Activated CD4-positive, alpha-beta T cell treated with anti-CD3 and anti-CD28 coated beads, Interleukin-2, amount 50 U/mL, for 24 hours (primary cell): ENCODE measurements around the gene HTD2.

Source experiments
- DNase-seq, 2 donors: peaks; one replicate each; pipeline ENCODE4 v3.0.0-alpha.2; 2020; ENCODE audit warnings: low read depth in 1 of 2, low spot score in 1 of 2

HTD2 gene

GRCh38 chr3:58355179-58355578 is 48.9 kb downstream of the HTD2 start:
- no peak for DNase-seq

GRCh38 chr3:58356054-58356453 is 49.7 kb downstream of the HTD2 start:
- no peak for DNase-seq

- no peak for DNase-seq
Observed at GRCh38 chr3:58357402-58357801, 51.1 kb downstream of the HTD2 start.

- no peak for DNase-seq
Observed at GRCh38 chr3:58358092-58358491, 51.8 kb downstream of the HTD2 start.

GRCh38 chr3:58358808-58359207 is 52.5 kb downstream of the HTD2 start:
- no peak for DNase-seq

GRCh38 chr3:58359621-58360020 is 53.3 kb downstream of the HTD2 start:
- DNase-seq = no peak

GRCh38 chr3:58361866-58362265 is 55.5 kb downstream of the HTD2 start:
- DNase-seq = no peak

GRCh38 chr3:58366699-58367098 is 60.4 kb downstream of the HTD2 start:
- DNase-seq = no peak

- no peak for DNase-seq
Observed at GRCh38 chr3:58369038-58369437, 62.7 kb downstream of the HTD2 start.
